GM18498 (cell line): ENCODE measurements around the gene CLECL1.

Experiments used
- ATAC-seq: cut with Tn5 transposase; IDR thresholded peaks from one replicate; pipeline ENCODE4 v1.9.1; 2021; ENCODE audit warnings: mild to moderate bottlenecking, moderate library complexity; ENCODE audit not compliant: unreplicated experiment

CLECL1 gene

DNA sequence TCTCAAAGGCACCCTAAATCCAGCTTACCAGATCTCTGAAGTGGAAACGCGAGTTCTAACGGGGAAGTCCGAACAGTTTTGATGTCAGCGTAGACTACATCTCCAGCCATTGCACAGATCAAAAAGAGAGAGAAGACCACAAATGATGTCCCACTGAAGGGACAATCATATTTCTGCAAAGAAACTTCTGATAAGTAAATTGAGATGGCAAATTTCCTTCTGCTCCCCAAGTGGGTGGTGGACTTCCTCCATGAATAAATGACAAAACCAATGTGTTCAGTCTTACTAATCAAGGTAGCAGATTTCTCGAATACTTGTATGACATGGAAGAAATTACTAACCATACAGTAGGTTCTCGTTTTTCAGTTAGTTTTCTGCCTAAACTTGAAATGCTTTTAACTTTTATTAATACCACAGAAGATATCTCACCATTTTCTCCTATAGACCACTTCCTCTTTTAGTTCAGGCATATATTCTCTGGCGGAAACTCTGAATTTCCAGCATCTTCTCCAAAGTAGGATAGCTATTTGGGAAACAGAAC lies at the start of gene CLECL1:
Gene CLECL1, minus strand, starts transcription at position 177 of the 541 bp plus-strand sequence.
- ATAC-seq: peak; percentile 36

- ATAC-seq: no peak
Observed at GRCh38 chr12:9781360-9781759, 48.5 kb upstream of the CLECL1 start.

DNA sequence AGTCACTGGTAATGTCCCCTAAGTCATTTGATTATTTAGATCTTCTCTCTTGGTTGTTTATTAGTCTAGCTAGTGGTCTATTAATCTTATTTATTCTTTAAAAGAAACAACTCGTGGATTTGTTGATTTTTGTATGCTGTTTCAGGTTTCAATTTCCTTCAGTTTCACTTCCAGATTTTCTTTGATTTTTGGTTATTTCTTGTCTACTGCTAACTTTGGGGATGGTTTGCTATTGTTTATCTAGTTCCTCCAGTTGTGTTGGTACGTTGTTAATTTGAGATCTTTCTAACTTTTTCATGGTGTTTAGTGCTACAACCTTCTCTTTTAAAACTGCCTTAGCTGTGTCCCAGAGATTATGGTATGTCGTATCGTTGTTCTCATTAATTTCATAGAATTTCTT lies 46.3 kb upstream of the CLECL1 start:
- ATAC-seq: no peak

GRCh38 chr12:9776781-9777180 lies 43.9 kb upstream of the CLECL1 start:
- no peak for ATAC-seq

GRCh38 chr12:9773216-9773877 lies 40.5 kb upstream of the CLECL1 start:
- no peak for ATAC-seq

DNA sequence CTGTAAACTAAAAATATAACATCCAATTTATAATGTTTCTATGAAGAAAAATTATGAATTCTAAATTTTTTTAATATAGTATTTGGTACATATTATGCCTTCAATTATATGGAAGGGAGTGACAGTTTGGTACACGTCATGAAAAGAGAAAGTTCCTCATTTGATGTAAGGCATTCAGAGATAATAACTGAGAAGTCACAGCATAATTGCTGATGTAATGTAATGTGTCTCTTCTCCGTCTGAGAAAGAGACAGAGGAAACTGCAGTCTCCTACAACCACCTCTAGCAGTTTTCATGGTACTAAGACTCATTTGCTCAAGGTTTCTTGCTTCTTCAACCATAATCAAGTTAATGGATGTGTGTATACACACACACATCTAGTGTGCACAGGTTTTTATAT lies 30.1 kb upstream of the CLECL1 start:
- no peak for ATAC-seq

DNA sequence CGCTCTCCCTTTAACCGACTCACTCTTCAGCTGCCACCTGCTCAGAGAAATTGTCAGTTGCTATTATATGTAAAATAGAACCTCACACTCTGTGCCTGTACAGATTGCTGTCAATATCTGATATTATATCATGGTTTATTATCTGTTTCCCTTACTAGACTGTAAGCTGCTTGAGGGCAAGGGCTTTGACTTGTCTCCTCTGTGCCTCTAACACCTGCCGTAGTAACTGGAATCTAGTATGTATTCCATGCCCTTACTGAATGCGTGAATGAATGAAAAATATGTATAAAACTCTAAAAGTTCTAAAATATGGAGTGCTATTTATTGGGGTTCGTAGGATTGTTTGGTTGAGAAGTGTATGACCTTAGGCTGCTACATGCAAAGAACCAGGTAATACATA lies 29.5 kb upstream of the CLECL1 start:
- ATAC-seq: no peak

GRCh38 chr12:9761419-9761781 lies 28.5 kb upstream of the CLECL1 start:
- ATAC-seq: no peak

DNA sequence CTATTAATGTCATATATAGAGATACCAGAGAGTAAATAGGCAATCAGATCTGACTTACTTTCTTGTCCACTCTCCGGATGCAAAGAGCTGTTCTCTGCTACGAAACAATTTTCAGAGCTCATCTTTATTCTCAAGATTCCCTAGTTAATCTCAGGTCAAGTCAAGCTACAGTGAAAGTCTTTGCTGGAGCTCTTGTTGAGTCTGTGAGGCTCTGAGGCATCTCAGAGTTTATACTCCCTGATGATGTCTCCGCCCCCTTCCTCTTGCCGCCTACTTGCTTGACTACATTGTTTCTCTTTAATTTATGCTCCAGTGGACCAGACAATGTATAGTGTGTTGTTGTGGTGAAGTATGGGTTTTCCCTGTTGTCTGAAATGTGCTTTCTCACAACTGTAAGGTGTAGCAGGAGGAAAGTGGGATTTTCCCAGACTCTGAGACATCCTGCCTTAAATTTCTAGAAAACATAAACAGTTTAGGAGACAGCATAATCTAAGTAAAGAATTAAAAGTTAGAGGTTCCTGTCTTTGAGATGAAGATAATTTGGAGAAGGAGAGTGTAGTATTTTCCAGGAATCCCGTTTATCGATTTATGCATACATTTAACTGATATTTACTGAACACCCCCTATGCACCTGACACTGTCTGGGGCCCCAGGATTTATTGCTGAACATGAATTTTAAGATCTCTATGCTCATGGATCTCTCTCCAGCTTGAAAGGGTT lies 28.0 kb upstream of the CLECL1 start, which contains the start of gene CD69:
Gene CD69, minus strand, starts transcription at position 203 of the 720 bp plus-strand sequence. Its CDS starts 81 bp downstream, at position 122.
- ATAC-seq: peak; percentile 42

GRCh38 chr12:9760120-9760519 lies 27.2 kb upstream of the CLECL1 start:
- ATAC-seq: no peak

DNA sequence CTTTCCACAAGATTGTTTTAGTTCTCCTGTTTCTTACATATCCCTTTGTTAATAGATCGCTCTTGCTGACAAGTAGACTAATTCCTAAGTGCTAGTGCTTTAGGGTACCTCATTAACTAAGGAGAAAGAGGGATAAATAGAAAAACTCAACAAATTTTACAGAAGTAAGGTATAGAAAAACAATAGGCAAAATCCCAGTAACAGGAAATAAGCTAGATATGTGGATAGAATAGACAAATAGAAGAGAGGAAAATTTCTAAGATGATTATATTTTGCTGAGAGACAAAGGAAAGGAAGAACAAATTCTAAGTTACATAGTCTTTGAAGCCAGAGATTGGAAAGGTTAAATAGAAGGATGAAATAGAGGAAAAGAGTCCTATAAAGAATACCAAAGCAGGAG lies 26.8 kb upstream of the CLECL1 start:
- ATAC-seq: no peak

GRCh38 chr12:9758119-9758518 lies 25.2 kb upstream of the CLECL1 start:
- ATAC-seq: no peak

DNA sequence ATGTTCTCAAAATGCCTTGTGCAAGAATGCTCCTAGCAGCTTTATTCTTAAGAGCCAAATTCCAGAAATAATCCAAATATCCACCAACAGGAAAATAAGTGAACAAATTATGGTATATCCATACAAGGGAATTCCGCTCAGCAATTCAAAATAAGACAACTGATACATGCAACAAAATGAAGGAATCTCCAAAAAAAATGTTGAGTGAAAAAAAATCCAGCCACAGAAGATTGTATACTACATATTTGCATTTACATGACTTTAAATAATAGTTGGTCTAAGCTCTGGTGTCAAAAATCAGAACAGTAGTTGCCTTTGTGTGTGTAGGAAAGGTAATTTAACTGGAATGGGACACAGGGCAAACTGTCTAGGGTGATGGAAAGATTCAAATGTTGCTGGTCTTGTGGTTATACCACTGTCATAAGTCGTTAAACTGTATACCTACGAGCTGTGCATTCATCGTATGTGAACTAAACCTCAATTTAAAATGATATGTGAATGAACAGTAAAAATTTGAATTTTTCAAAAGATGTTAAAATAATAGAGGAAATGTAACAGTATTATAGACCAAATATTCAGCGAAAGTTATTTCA lies 24.6 kb upstream of the CLECL1 start:
- ATAC-seq: no peak

- no peak for ATAC-seq
Observed at GRCh38 chr12:9756706-9757105, 23.8 kb upstream of the CLECL1 start.

- no peak for ATAC-seq
Observed at GRCh38 chr12:9756170-9756569, 23.3 kb upstream of the CLECL1 start.

GRCh38 chr12:9755567-9755966 lies 22.7 kb upstream of the CLECL1 start:
- ATAC-seq: no peak

DNA sequence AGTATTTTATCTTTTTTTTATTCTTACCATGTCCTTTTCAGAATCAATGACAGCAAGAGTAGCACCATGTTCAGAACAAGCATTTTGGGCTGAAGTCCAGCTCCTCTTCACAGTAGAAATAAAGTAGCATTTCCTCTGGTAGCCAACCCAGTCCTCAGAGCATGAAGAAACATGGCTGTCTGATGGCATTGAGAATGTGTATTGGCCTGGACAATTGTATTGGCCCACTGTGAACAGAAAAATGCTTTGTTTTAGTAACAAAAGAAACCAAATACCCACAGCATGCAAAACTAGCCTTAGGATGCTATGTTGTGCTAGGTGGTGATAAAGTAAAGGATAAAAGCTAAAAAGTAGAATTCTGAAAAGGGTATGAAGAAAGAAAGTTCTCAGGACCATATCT lies 22.1 kb upstream of the CLECL1 start:
- ATAC-seq: no peak

DNA sequence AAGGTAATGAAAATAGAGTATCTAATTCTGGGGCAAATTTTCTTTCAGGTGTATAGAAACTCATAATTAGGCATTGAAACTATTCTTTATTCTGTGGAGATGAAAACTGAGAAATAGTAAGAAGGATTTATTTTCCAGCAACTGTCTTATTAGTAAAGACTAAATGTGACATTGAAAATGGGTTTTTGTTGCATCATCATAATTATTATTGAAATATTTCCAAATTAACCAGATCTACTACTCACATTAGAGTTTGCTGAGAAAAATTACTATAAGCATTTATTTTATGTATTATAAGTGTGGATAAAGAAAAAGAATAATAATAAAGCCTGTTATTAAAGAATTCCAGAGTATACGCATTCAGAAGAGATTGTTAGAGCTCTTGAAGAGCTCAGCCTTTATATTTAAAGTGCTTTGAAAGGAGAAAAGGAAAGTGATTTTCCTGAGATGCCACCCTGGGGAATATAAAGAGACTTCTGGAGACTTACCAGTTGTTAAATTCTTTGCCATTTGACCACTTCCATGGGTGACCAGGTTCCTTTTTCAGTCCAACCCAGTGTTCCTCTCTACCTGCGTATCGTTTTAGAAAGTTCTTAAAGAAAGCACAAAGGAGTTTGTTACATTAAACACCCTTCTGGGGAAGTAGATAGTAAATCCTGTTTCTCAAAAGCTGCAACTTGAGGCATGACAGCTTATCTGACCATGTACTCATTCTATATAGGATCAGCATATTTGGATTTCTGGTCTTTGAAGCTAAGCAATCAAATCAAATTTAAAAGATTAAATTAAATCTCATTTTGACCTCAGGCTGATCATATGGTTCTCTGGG lies 21.4 kb upstream of the CLECL1 start:
- no peak for ATAC-seq

DNA sequence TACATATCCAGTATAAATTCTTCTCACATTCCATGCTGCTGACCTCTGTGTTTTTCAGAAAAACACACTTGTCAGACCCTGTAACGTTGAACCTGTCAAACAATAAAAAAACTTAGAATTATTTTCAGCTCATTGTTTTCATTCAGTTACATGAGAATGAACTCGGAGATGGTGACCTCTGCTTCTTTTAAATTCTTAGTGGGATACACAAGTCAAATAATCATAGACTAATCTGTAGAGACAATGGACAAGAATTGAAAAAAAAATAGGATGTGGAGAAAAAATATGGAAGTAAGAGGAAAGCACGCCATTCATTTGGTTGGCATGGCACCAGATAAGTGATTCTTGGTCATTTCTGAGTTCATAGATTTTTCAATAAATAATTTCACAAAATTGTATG lies 20.6 kb upstream of the CLECL1 start:
- no peak for ATAC-seq

GRCh38 chr12:9753073-9753472 lies 20.2 kb upstream of the CLECL1 start:
- ATAC-seq: no peak
